A204.1 (cell line): ENCODE results near the gene PDLIM7.

Source experiments
- FAIRE-seq: peaks from 2 replicates; lab custom pipeline; 2012; peaks lifted over from hg19 to GRCh38; lab: Jason Lieb, UNC

The PDLIM7 gene

DNA sequence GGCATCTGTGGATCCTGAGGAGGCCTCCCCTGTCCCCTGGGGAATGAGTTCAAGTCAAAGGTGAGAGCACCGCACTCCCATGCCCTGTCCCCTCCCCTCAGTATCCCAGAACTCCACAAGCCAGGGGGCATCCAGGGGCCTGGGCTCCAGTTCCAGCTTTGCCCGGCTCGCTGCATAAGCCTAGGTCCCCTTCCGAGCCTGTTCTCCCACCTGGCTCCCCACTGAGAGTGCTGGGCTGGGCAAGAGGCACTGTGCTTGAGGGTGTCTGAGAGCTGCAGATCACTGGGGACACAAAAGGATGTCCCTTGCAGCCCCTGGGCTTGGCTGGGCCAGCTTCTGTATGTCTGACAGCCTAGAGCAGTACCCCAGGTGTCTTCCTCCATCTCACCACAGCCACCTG is 7.7 kb upstream of the PDLIM7 start:
- no peak for FAIRE-seq

GRCh38 chr5:177504086-177505056 is 7.0 kb upstream of the PDLIM7 start:
- no peak for FAIRE-seq

GRCh38 chr5:177503351-177504085 is 6.1 kb upstream of the PDLIM7 start:
- FAIRE-seq, result no peak

DNA sequence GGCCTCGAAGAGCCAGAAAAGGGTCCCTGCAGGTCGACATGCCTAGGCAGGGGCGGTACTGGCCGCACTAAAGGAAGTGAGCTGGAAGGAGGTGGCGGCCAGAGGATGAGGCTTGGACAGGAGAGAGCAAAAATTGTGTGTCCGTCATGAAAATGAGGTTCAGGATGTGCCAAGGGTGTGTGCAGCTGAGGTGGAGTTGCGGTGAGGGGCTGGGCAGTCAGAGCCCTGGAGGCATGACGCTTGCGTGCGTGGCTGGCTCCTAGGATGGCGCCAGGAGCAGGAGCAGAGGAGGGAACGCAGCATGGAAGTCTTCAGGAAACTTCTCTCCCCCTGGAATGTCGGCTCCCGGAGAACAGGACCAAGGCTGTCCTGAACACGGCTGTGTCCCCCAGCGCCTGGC is 5.5 kb upstream of the PDLIM7 start:
- no peak for FAIRE-seq

- FAIRE-seq, result no peak
Observed at GRCh38 chr5:177501874-177502678, 4.7 kb upstream of the PDLIM7 start.

DNA sequence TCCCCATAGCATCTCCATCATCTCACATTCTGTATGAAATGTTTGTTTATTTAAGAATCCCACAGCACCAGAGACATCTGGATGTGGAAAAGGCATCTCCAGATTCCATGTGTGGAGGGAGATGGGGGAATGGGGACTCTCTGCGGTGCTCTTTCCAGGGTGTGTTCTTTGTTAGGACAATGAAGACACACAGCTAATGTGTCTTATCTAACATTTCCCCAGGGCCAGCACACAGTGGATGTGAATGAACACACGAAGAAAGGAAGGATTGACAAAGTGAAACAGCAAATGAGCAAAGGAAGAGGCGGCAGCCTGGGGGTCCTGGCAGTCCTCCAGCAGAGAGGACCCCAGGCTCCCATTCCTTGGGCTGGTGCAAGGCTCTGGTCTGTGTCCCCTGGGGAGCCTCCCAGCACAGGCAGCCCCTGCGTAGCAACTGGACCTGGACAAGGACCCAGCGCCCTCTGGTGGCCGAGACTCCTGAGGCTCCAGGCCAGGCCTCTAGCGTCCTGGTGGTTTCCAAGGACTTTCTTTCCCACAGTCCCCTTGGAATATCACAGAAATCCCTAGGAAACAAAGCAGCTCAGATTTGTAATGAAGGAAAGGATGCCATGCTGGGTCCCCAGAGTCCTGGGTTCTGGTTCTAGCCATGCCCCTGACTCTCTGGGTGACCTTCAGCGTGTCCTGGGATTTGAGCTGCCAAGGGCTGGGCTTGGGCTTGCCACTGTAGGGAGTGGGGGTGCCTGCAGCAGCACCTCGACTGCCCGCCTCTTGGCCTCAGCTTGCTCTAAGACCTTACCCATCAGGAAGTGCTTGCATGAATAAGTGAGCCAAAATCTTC is 3.5 kb upstream of the PDLIM7 start:
- FAIRE-seq, result no peak

DNA sequence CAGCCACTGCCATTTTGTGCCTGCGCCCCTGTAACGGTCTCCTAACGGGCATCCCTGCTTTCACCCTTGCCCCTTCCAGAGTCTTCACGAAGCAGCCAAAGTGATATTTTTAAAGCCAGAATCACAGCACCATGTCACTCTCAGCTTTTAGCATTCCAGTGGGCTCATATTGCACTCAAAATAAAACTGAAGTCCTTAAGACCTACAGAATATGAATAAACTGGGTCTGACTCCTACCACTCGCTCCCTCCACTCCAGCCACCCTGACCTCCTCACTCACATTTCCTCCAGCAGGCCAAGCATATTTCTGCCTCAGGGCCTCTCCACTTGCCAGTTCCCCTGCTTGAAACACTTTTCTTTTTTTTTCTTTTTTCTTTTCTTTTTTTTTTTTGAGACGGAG is 2.4 kb upstream of the PDLIM7 start:
- no peak for FAIRE-seq

DNA sequence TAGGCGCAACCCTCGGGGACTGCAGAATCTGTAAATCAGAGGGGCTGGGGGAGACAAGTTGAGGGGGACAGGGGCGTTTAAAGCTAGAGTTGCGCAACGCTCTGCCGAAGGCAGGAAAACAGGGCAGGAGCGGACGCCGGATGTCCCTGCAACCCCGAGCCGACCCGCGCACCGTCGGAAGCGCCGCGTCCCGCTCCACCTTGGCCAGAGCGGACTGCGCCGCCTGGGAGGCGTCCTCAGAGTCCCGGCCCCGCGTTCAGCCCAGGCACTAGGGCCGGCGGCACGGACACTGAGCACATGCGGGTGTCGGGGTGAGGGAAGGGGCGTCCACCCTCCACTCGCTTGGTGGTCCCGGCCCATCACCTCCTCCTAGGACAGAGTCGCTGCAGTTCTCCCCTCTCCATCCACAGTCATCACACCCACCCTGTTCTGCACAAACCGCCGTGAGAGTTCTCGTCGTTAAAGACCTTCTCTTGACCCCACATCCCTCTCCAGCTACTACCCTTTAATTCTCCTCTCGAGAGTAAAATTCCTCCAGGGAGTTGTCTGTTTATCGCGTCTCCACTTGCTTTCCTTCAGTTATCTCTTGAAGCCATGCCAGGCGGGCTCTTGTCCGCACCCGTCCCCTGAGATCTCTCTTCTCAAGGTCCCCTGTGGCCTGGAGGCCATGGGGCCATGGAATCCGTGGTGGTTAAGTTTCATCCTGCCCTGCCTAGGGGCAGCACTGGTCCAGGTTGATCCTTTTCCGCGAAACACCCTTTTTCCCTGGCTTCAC is 796 bp upstream of the PDLIM7 start:
- FAIRE-seq, result no peak

GRCh38 chr5:177496727-177497291 is 595 bp downstream of the PDLIM7 start:
- FAIRE-seq, result no peak

GRCh38 chr5:177496070-177496726 is 1.2 kb downstream of the PDLIM7 start:
- FAIRE-seq, result no peak

GRCh38 chr5:177495243-177496060 is 2.0 kb downstream of the PDLIM7 start:
- no peak for FAIRE-seq

GRCh38 chr5:177494346-177495195 is 2.8 kb downstream of the PDLIM7 start:
- no peak for FAIRE-seq

GRCh38 chr5:177493795-177494345 is 3.5 kb downstream of the PDLIM7 start:
- FAIRE-seq, result no peak

- FAIRE-seq, result no peak
Observed at GRCh38 chr5:177492841-177493240, 4.6 kb downstream of the PDLIM7 start.

DNA sequence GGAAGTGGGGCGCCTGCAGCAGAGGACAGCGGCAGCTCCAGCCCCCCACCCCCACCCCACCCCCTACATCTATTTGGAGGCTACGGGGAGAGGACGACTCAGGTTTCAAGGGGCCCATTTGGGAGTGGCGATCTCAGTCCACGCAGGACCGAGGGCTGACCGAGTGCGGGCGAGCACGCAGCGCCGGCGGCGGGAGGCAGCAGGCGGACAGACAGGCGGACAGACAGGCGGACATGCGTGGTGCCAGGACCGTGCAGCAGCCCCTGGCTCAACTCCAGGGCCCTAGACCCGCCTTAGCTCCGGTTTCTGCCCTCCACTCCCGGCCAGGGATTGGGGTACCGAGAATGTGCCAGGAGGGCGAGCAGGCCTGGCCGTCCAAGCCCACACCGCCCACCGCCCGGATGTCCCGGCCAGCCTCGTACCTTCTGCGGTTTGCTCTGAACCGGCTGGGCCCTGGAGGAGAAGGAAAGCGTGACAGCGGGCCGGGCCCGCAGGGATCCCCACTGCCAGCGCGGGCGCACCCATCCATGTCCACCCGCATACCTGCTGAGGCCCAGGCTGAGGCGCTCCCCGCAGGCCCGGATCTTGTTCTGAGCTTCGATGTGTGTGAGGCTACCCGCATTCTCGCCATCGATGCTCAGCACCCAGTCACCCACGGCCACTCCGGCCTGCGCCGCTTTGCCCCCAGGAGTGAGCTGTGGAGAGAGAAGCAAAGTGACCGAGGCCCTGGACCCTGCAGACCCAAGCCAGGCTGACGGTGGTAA is 5.2 kb downstream of the PDLIM7 start:
- no peak for FAIRE-seq

- FAIRE-seq, result no peak
Observed at GRCh38 chr5:177491429-177491945, 5.9 kb downstream of the PDLIM7 start.

- FAIRE-seq, result no peak
Observed at GRCh38 chr5:177490992-177491391, 6.4 kb downstream of the PDLIM7 start.
